H9 (cell line): Measurements from ENCODE around the gene LSM11. TPM values are rescaled to one million over a fixed set of nuclear protein-coding genes. Genes with fewer than 3 reads are reported as not detected.
A peak's percentile ranks its signal among the peaks of the same experiment; 100 is the strongest.

ENCODE experiments used
- DNase-seq: peaks from one replicate; pipeline ENCODE4 v3.0.0-alpha.2; 2017
- H2AFZ ChIP-seq: one replicate; pipeline ENCODE4 v1.6.1; 2013; ENCODE audit warnings: mild to moderate bottlenecking, low read length, control low read depth, moderate library complexity
- H2AK5ac ChIP-seq: 2 replicates; pipeline ENCODE4 v1.6.1; 2013; ENCODE audit warnings: low read length, control low read depth, mixed read lengths; ENCODE audit not compliant: insufficient read length
- H2BK120ac ChIP-seq: one replicate; pipeline ENCODE4 v1.6.1; 2013; ENCODE audit warnings: low read depth, mild to moderate bottlenecking, low read length, control low read depth, inconsistent platforms; ENCODE audit not compliant: poor library complexity, severe bottlenecking
- H2BK12ac ChIP-seq: 2 replicates; pipeline ENCODE4 v1.6.1; 2013; ENCODE audit warnings: low read length, control low read depth, mixed read lengths, low read depth; ENCODE audit not compliant: insufficient read length
- H2BK15ac ChIP-seq: 2 replicates; pipeline ENCODE4 v1.6.1; 2013; ENCODE audit warnings: low read depth, low read length, control low read depth
- H2BK20ac ChIP-seq: one replicate; pipeline ENCODE4 v1.6.1; 2013; ENCODE audit warnings: low read depth, mild to moderate bottlenecking, low read length, control low read depth, inconsistent platforms; ENCODE audit not compliant: poor library complexity, severe bottlenecking
- H2BK5ac ChIP-seq: 2 replicates; pipeline ENCODE4 v1.6.1; 2013; ENCODE audit warnings: low read length, control low read depth, mixed read lengths; ENCODE audit not compliant: insufficient read length
- H3K14ac ChIP-seq: 2 replicates; pipeline ENCODE4 v1.6.1; 2013; ENCODE audit warnings: low read length, control low read depth; ENCODE audit not compliant: insufficient read depth
- H3K18ac ChIP-seq: 2 replicates; pipeline ENCODE4 v1.6.1; 2013; ENCODE audit warnings: low read depth, mild to moderate bottlenecking, mixed read lengths, low read length, control low read depth; ENCODE audit not compliant: insufficient read length
- H3K23ac ChIP-seq: 2 replicates; pipeline ENCODE4 v1.6.1; 2013; ENCODE audit warnings: low read length, control low read depth, mixed read lengths, low read depth; ENCODE audit not compliant: insufficient read length
- H3K23me2 ChIP-seq: 2 replicates; pipeline ENCODE4 v1.6.1; 2013; ENCODE audit warnings: low read depth, mild to moderate bottlenecking, mixed read lengths, low read length, control low read depth; ENCODE audit not compliant: insufficient read length, poor library complexity, severe bottlenecking
- H3K27ac ChIP-seq: 2 replicates; pipeline ENCODE4 v1.5.1; 2013; ENCODE audit warnings: low read length, control low read depth, mixed read lengths, low read depth; ENCODE audit not compliant: insufficient read length
- H3K27me3 ChIP-seq: 2 replicates; pipeline ENCODE4 v1.6.1; 2013; ENCODE audit warnings: low read length, control low read depth, inconsistent platforms; ENCODE audit not compliant: insufficient read depth
- H3K4ac ChIP-seq: 2 replicates; pipeline ENCODE4 v1.6.1; 2013; ENCODE audit warnings: low read depth, mild to moderate bottlenecking, control low read depth, inconsistent platforms, low read length, moderate library complexity
- H3K4me1 ChIP-seq: 2 replicates; pipeline ENCODE4 v1.6.1; 2013; ENCODE audit warnings: low read length, control low read depth, inconsistent platforms; ENCODE audit not compliant: insufficient read depth
- H3K4me2 ChIP-seq: 2 replicates; pipeline ENCODE4 v1.6.1; 2013; ENCODE audit warnings: low read length, control low read depth, mixed read lengths; ENCODE audit not compliant: insufficient read length, insufficient read depth
- H3K56ac ChIP-seq: 2 replicates; pipeline ENCODE4 v1.6.1; 2013; ENCODE audit warnings: low read depth, mild to moderate bottlenecking, mixed read lengths, low read length, control low read depth; ENCODE audit not compliant: insufficient read length
- H3K79me1 ChIP-seq: 2 replicates; pipeline ENCODE4 v1.6.1; 2013; ENCODE audit warnings: low read depth, mild to moderate bottlenecking, moderate library complexity, low read length, control low read depth, inconsistent platforms; ENCODE audit not compliant: insufficient read depth, poor library complexity, severe bottlenecking
- H3K79me2 ChIP-seq: 2 replicates; pipeline ENCODE4 v1.6.1; 2013; ENCODE audit warnings: low read length, control low read depth, inconsistent platforms; ENCODE audit not compliant: insufficient read depth
- H3K9ac ChIP-seq: 2 replicates; pipeline ENCODE4 v1.6.1; 2013; ENCODE audit warnings: low read length, control low read depth, mixed read lengths; ENCODE audit not compliant: insufficient read length; ENCODE audit errors: extremely low read depth
- H3K9me3 ChIP-seq: one replicate; pipeline ENCODE4 v1.6.1; 2013; ENCODE audit warnings: low read depth, low read length, inconsistent platforms; ENCODE audit not compliant: control insufficient read depth
- H3T11ph ChIP-seq: one replicate; pipeline ENCODE4 v1.6.1; 2013; ENCODE audit warnings: mild to moderate bottlenecking, low read length, control low read depth, inconsistent platforms
- H4K20me1 ChIP-seq: one replicate; pipeline ENCODE4 v1.6.1; 2013; ENCODE audit not compliant: control insufficient read depth, insufficient read length, insufficient read depth
- H4K5ac ChIP-seq: 2 replicates; pipeline ENCODE4 v1.6.1; 2013; ENCODE audit warnings: low read depth, mild to moderate bottlenecking, mixed read lengths, low read length, control low read depth; ENCODE audit not compliant: insufficient read length
- H4K8ac ChIP-seq: replicated peaks from 2 replicates; pipeline ENCODE4 v1.6.1; 2013; ENCODE audit warnings: low read length, control low read depth, mixed read lengths, low read depth; ENCODE audit not compliant: insufficient read length
- H4K91ac ChIP-seq: 2 replicates; pipeline ENCODE4 v1.6.1; 2013; ENCODE audit warnings: low read depth, mild to moderate bottlenecking, moderate library complexity, mixed read lengths, low read length, control low read depth; ENCODE audit not compliant: insufficient read length
- H3K27ac Mint-ChIP-seq, 3 experiments: 2 replicates in 2 of 3; 3 replicates in 1 of 3; pipeline ENCODE4 v1.8.0; 2020 to 2021; ENCODE audit warnings: mixed read lengths in 3 of 3, mild to moderate bottlenecking in 1 of 3, moderate library complexity in 1 of 3
- H3K27me3 Mint-ChIP-seq: 2 replicates; pipeline ENCODE4 v1.8.0; 2021; ENCODE audit warnings: low read depth, mild to moderate bottlenecking, moderate library complexity, mixed read lengths
- H3K36me3 Mint-ChIP-seq, 3 experiments: 2 replicates in 2 of 3; 3 replicates in 1 of 3; pipeline ENCODE4 v1.8.0; 2020 to 2021; ENCODE audit warnings: low read depth in 3 of 3, mixed read lengths in 3 of 3; ENCODE audit not compliant: insufficient read depth in 1 of 3
- H3K4me1 Mint-ChIP-seq, 2 experiments: 2 replicates each; pipeline ENCODE4 v1.8.0; 2020; ENCODE audit warnings: mixed read lengths in 2 of 2
- H3K4me3 Mint-ChIP-seq, 2 experiments: 2 replicates in 1 of 2; 3 replicates in 1 of 2; pipeline ENCODE4 v1.8.0; 2020 to 2021; ENCODE audit warnings: mild to moderate bottlenecking in 2 of 2, mixed read lengths in 2 of 2, moderate library complexity in 1 of 2
- H3K9me3 Mint-ChIP-seq, 2 experiments: 2 replicates in 1 of 2; 3 replicates in 1 of 2; pipeline ENCODE4 v1.8.0; 2020; ENCODE audit warnings: mild to moderate bottlenecking in 2 of 2, mixed read lengths in 2 of 2, moderate library complexity in 1 of 2
- WGBS: extraction: QIAGEN DNeasy Blood & Tissue Kit; methylation state at CpG from one replicate; pipeline ENCODE4 v1.1.7; 2013; ENCODE audit warnings: missing lambda C conversion rate, low lambda C conversion rate, mixed read lengths; ENCODE audit not compliant: insufficient read length; ENCODE audit errors: extremely low coverage; 5-methylcytosine and 5-hydroxymethylcytosine counted together
- total RNA-seq: library from RNA; stranded (reverse); gene quantifications from 2 replicates; pipeline ENCODE4 v1.2.1, GENCODE V29; 2021
- TF ChIP-seq, protein P1 (sequence below): fragments of 200-600 bp; sonication (generic); conservative IDR thresholded peaks from 3 replicates; pipeline ENCODE4 v1.8.0; 2021; ENCODE audit warnings: antibody characterized with exemption, mild to moderate bottlenecking

Gene LSM11
- total RNA-seq, 1 experiment from 2014 or later, result 4.7 TPM

DNA sequence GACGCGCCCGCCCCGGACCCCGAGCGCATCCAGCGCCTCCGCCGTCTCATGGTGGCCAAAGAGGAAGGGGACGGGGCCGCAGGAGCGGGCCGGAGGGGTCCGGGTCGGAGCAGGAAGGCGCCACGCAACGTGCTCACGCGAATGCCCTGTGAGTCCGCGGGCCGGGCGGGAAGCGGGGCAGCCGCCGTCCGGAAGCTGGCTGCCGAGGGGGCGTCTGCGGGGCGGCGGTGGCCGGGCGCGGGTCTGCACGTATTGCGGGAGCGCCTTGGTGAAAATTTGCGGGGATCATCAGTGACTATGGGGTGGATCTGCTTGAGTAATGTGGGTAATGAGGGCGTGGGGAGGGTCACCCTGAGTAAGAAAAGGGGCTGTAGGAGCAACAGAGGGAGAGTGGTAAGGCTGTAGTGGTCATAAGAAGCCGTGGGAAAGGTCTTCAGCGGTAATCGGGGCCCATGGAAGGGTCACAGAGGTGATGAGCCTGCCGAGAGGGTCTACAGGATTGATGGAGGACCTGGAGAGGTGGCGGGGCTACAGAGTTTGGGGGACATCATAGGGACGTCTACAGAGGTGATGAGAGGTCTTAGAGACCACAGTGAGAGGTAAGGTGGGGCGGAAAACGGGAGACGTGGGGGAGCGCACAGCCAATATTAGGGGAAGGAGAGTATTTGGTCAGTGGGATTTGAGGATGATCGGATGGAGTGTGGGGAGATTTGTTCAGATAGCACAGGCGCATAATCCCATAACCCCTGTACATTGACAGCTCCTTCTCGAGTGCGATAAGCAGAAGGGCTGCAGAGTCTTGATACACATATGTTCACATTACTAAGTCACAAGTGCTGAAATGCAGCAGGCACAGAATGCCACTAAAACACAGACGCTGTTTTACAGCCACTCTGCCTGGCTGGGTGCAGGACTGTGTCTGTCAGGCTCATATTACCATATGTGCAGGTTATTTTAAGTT lies 819 bp downstream of the LSM11 start:
- peaks cover 7% of the 10 kb centered on the region for H3K27me3 ChIP-seq
- no peak overlapping the region for H4K5ac ChIP-seq
- no peak overlapping the region for H2BK12ac ChIP-seq
- H3K4me3 Mint-ChIP-seq, result peak overlapping the region; percentile 88 to 96
- H2BK20ac ChIP-seq, result no peak overlapping the region
- no peak overlapping the region for H2AFZ ChIP-seq
- no peak overlapping the region for H3K4ac ChIP-seq
- H3K4me1 ChIP-seq, result no peaks in the 10 kb centered on the region
- H3K9me3 Mint-ChIP-seq, result no peaks in the 10 kb centered on the region; a peak in 1 of 5 replicates
- no CpG with 5 or more reads among the region's 56 CpGs for WGBS
- H3K18ac ChIP-seq, result no peak overlapping the region
- no peak for DNase-seq
- no peak overlapping the region for H3T11ph ChIP-seq
- H2BK120ac ChIP-seq, result no peak overlapping the region
- H3K27me3 Mint-ChIP-seq, result peaks cover 18% of the 10 kb centered on the region
- no peaks in the 10 kb centered on the region for H3K79me2 ChIP-seq
- H3K9me3 ChIP-seq, result no peaks in the 10 kb centered on the region
- no peak overlapping the region for H3K9ac ChIP-seq
- H3K56ac ChIP-seq, result no peak overlapping the region
- H4K91ac ChIP-seq, result no peak overlapping the region
- H4K20me1 ChIP-seq, result no peaks in the 10 kb centered on the region
- H3K36me3 Mint-ChIP-seq, result peaks cover 4 to 7% (median 6%) of the 10 kb centered on the region in 3 experiments
- H4K8ac ChIP-seq, result no peak overlapping the region
- no peaks in the 10 kb centered on the region for H3K79me1 ChIP-seq
- H3K4me2 ChIP-seq, result peak overlapping the region; percentile 80
- H2BK5ac ChIP-seq, result no peak overlapping the region
- no peak overlapping the region for H3K23ac ChIP-seq
- no peak overlapping the region; the same call in 1 of the 2 replicates for H3K14ac ChIP-seq
- no peak overlapping the region for H2AK5ac ChIP-seq
- H3K27ac ChIP-seq, result no peak overlapping the region
- TF ChIP-seq, protein P1, sequence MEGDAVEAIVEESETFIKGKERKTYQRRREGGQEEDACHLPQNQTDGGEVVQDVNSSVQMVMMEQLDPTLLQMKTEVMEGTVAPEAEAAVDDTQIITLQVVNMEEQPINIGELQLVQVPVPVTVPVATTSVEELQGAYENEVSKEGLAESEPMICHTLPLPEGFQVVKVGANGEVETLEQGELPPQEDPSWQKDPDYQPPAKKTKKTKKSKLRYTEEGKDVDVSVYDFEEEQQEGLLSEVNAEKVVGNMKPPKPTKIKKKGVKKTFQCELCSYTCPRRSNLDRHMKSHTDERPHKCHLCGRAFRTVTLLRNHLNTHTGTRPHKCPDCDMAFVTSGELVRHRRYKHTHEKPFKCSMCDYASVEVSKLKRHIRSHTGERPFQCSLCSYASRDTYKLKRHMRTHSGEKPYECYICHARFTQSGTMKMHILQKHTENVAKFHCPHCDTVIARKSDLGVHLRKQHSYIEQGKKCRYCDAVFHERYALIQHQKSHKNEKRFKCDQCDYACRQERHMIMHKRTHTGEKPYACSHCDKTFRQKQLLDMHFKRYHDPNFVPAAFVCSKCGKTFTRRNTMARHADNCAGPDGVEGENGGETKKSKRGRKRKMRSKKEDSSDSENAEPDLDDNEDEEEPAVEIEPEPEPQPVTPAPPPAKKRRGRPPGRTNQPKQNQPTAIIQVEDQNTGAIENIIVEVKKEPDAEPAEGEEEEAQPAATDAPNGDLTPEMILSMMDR, result no peak
- peaks cover 8 to 15% of the 10 kb centered on the region in 2 experiments for H3K4me1 Mint-ChIP-seq
- no peak overlapping the region for H3K27ac Mint-ChIP-seq
- no peak overlapping the region for H2BK15ac ChIP-seq
- peaks cover 9% of the 10 kb centered on the region for H3K23me2 ChIP-seq
